GM12878 (cell line): Measurements from ENCODE around the gene HSD17B2. TPM values are rescaled to one million over a fixed set of nuclear protein-coding genes. Genes with fewer than 3 reads are reported as not detected.

Experiments
- ATAC-seq: fragments of 200-7000 bp; cut with Tn5 transposase; 3 replicates; pipeline ENCODE4 v1.9.1; 2020; ENCODE audit warnings: mild to moderate bottlenecking, moderate library complexity
- BruUV-seq: library from RNA; stranded (reverse); fragments of 400-500 nt; replicated peaks from 2 replicates; lab custom pipeline; 2021; lab: Mats Ljungman, UMichigan
- CTCF ChIA-PET: fragments of 300-600 bp; sonication (Branson Sonifier 250); formaldehyde crosslinking; extraction: SDS; loops from one replicate; lab custom pipeline; 2021; ENCODE audit warnings: inconsistent platforms; lab: Yijun Ruan, JAX
- POLR2A ChIA-PET: fragments of 350-600 bp; formaldehyde crosslinking; extraction: SDS; loops from one replicate; lab custom pipeline; 2021; ENCODE audit warnings: inconsistent platforms; lab: Charles Lee
- RAD21 ChIA-PET: fragments of 300-600 bp; sonication (Branson Sonifier 250); formaldehyde crosslinking; loops from one replicate; lab custom pipeline; 2023; ENCODE audit warnings: antibody characterized with exemption; ENCODE audit not compliant: unreplicated experiment; lab: Charles Lee
- SMC1A ChIA-PET: fragments of 300-600 bp; sonication (Branson Sonifier 250); formaldehyde crosslinking; loops from one replicate; lab custom pipeline; 2023; ENCODE audit not compliant: unreplicated experiment, uncharacterized antibody; lab: Charles Lee
- DNase-seq: peaks from one replicate; pipeline ENCODE4 v3.0.0-alpha.2; 2011; ENCODE audit warnings: low read depth, low spot score
- FAIRE-seq: peaks from 3 replicates; lab custom pipeline; 2011; peaks lifted over from hg19 to GRCh38; lab: Jason Lieb, UNC
- H2AFZ ChIP-seq: 2 replicates; pipeline ENCODE4 v1.6.0; 2011; ENCODE audit warnings: low read depth, low read length, control low read depth; ENCODE audit not compliant: control insufficient read depth
- H3K27ac ChIP-seq: 2 replicates; pipeline ENCODE4 v1.5.1; 2011; ENCODE audit warnings: control low read depth; ENCODE audit not compliant: control insufficient read depth, insufficient read depth
- H3K27me3 ChIP-seq, 2 experiments: replicated peaks in 1 of 2; 2 replicates each; pipeline versions ENCODE4 v1.6.0 to v1.6.1; 2011; ENCODE audit warnings: low read length in 1 of 2; ENCODE audit not compliant: control insufficient read depth in 2 of 2, insufficient read depth in 2 of 2
- H3K36me3 ChIP-seq, 2 experiments: 2 replicates each; pipeline ENCODE4 v1.5.1; 2011; ENCODE audit warnings: low read length in 1 of 2; ENCODE audit not compliant: control insufficient read depth in 2 of 2, insufficient read depth in 2 of 2
- H3K4me1 ChIP-seq: 2 replicates; pipeline ENCODE4 v1.6.1; 2011; ENCODE audit warnings: mild to moderate bottlenecking, low read length, moderate library complexity, mixed read lengths; ENCODE audit not compliant: control insufficient read depth, insufficient read depth
- H3K4me2 ChIP-seq: 2 replicates; pipeline ENCODE4 v1.6.0; 2011; ENCODE audit warnings: control low read depth; ENCODE audit not compliant: control insufficient read depth, insufficient read depth
- H3K4me3 ChIP-seq: fragments of 200-600 bp; sonication (generic); 2 replicates; pipeline ENCODE4 v1.5.1; 2016
- H3K79me2 ChIP-seq: 2 replicates; pipeline ENCODE4 v1.6.0; 2011; ENCODE audit warnings: low read length; ENCODE audit not compliant: control insufficient read depth, insufficient read depth
- H3K9ac ChIP-seq: 2 replicates; pipeline ENCODE4 v1.8.0; 2011; ENCODE audit warnings: low read length, control low read depth, mixed read lengths; ENCODE audit not compliant: control insufficient read depth, insufficient read depth
- H3K9me3 ChIP-seq: replicated peaks from 3 replicates; pipeline ENCODE4 v1.5.1; 2011; ENCODE audit warnings: mild to moderate bottlenecking, low read length; ENCODE audit not compliant: control insufficient read depth, insufficient read depth
- H4K20me1 ChIP-seq: 2 replicates; pipeline ENCODE4 v1.6.0; 2011; ENCODE audit not compliant: control insufficient read depth, insufficient read depth
- BACH1 ChIP-seq: fragments of 450-650 bp; IDR thresholded peaks from 2 replicates; pipeline ENCODE4 v1.6.1; 2017; ENCODE audit warnings: mild to moderate bottlenecking, borderline replicate concordance
- CEBPB ChIP-seq, 2 experiments: fragments of 150-350 bp in 1 of 2; IDR thresholded peaks; 2 replicates each; pipeline ENCODE4 v1.6.1; 2012 to 2014; ENCODE audit warnings: low read depth in 2 of 2, low read length in 2 of 2, borderline replicate concordance in 1 of 2, inconsistent platforms in 1 of 2
- EGR1 ChIP-seq, 2 experiments: IDR thresholded peaks; 1 replicate in 1 of 2; 2 replicates in 1 of 2; pipeline ENCODE4 v1.6.1; 2011 to 2012; ENCODE audit warnings: low read depth in 2 of 2, low read length in 2 of 2, borderline replicate concordance in 1 of 2, mild to moderate bottlenecking in 1 of 2, moderate library complexity in 1 of 2
- EZH2 ChIP-seq: IDR thresholded peaks from 2 replicates; pipeline ENCODE4 v1.6.1; 2012; ENCODE audit warnings: low read depth, mild to moderate bottlenecking, control low read depth, inconsistent platforms, low read length, borderline replicate concordance; ENCODE audit not compliant: control insufficient read depth
- HCFC1 ChIP-seq: fragments of 150-350 bp; IDR thresholded peaks from 2 replicates; pipeline ENCODE4 v1.6.1; 2014; ENCODE audit warnings: low read length
- KLF5 ChIP-seq: fragments of 450-650 bp; IDR thresholded peaks from 2 replicates; pipeline ENCODE4 v1.6.1; 2014; ENCODE audit warnings: mild to moderate bottlenecking; ENCODE audit not compliant: partially characterized antibody
- MEF2B ChIP-seq: fragments of 450-650 bp; IDR thresholded peaks from 2 replicates; pipeline ENCODE4 v1.6.1; 2018; ENCODE audit warnings: mild to moderate bottlenecking, moderate library complexity; ENCODE audit not compliant: partially characterized antibody, poor library complexity, severe bottlenecking
- MTA2 ChIP-seq: fragments of 450-650 bp; IDR thresholded peaks from 2 replicates; pipeline ENCODE4 v1.6.1; 2016; ENCODE audit warnings: low read depth, mild to moderate bottlenecking, moderate library complexity
- RAD21 ChIP-seq: IDR thresholded peaks from 2 replicates; pipeline ENCODE4 v1.6.1; 2011; ENCODE audit warnings: mild to moderate bottlenecking, low read depth, low read length, moderate library complexity; ENCODE audit not compliant: insufficient read depth
- RAD51 ChIP-seq: fragments of 450-650 bp; IDR thresholded peaks from 2 replicates; pipeline ENCODE4 v1.6.1; 2016; ENCODE audit warnings: moderate library complexity, mild to moderate bottlenecking, inconsistent platforms
- SIN3A ChIP-seq: IDR thresholded peaks from 2 replicates; pipeline ENCODE4 v1.6.1; 2012; ENCODE audit warnings: low read depth, low read length, improper control_type of control experiment
- SMAD5 ChIP-seq: IDR thresholded peaks from 2 replicates; pipeline ENCODE4 v1.6.1; 2016; ENCODE audit warnings: antibody characterized with exemption, low read depth
- ZNF622 ChIP-seq: fragments of 450-650 bp; IDR thresholded peaks from 2 replicates; pipeline ENCODE4 v1.6.1; 2017; ENCODE audit warnings: mild to moderate bottlenecking, inconsistent platforms
- in situ Hi-C: fragments of 300-500 bp; cut with MboI; formaldehyde crosslinking; loops from 9 replicates; pipeline ENCODE4 v1.14.3; 2018; ENCODE audit warnings: mixed read lengths
- intact Hi-C: fragments of 100-400 bp; cut with micrococcal nuclease; formaldehyde crosslinking; loops from one replicate; pipeline ENCODE4 v1.14.2; 2022; ENCODE audit not compliant: unreplicated experiment
- polyA plus RNA-seq, 11 experiments: library from polyadenylated mRNA; depleted of rRNA in 4 of 11; unstranded in 6 of 11; stranded (reverse) in 5 of 11; fragments of >200 nt; fragmentation: Nextera tagmentation in 4 of 11; fragmentation: Illumina TruSeq in 1 of 11; extraction: Ambion mirVana in 4 of 11; extraction: Trizol in 1 of 11; gene quantifications; 1 replicate in 1 of 11; 2 replicates in 10 of 11; pipeline versions ENCODE4 v1.2.1 to v1.2.3, GENCODE V29; 2011 to 2016; ENCODE audit warnings: inconsistent platforms in 2 of 11, missing spikeins in 2 of 11, low read depth in 1 of 11
- total RNA-seq, 4 experiments: library from RNA; depleted of rRNA in 3 of 4; stranded (reverse); fragments of >200 nt in 3 of 4; fragmentation: Illumina TruSeq in 1 of 4; extraction: Trizol in 1 of 4; gene quantifications; 2 replicates each; pipeline versions ENCODE4 v1.2.1 to v1.2.3, GENCODE V29; 2013 to 2021

Gene HSD17B2
- total and polyA plus RNA-seq, 10 of the 15 experiments (the other 5 are each of a cell fraction or from before 2014, with no cell fraction given): not detected

- Histone ChIP-seq H3K9me3 (no peaks in the 10 kb centered on the region), H3K9ac (no peak overlapping the region), H3K4me3 (no peak overlapping the region), H3K27ac (no peak overlapping the region), H4K20me1 (no peaks in the 10 kb centered on the region), H3K79me2 (no peaks in the 10 kb centered on the region), H3K4me1 (no peaks in the 10 kb centered on the region), H3K4me2 (no peak overlapping the region), H3K36me3 (no peaks in the 10 kb centered on the region), H3K27me3 (no peaks in the 10 kb centered on the region; a peak in 2 of 4 replicates), H2AFZ (no peak overlapping the region)
- POLR2A ChIA-PET: no interaction called here
- TF ChIP-seq HCFC1 (no peak), SIN3A (no peak), EGR1 (IDR thresholded peaks at IDR 0.05; ENCODE audit: borderline replicate concordance in 1 of 2, low read depth in 2 of 2, low read length in 2 of 2) (no peak), RAD21 (no peak), BACH1 (no peak), EZH2 (no peak), RAD51 (no peak), MEF2B (no peak), KLF5 (no peak), SMAD5 (no peak), CEBPB (IDR thresholded peaks at IDR 0.05; ENCODE audit: borderline replicate concordance in 1 of 2, low read depth in 2 of 2, low read length in 2 of 2) (no peak), ZNF622 (no peak), MTA2 (no peak)
- no peak for FAIRE-seq
- CTCF ChIA-PET: no interaction called here
- in situ Hi-C loops: no loop called here
- BruUV-seq: no TSS peak
- no peak for DNase-seq
- intact Hi-C loops: no loop called here
- SMC1A ChIA-PET: no interaction called here
- RAD21 ChIA-PET: no interaction called here
- no peak for ATAC-seq
Measured at GRCh38 chr16:82093666-82094300, 58.7 kb downstream of the HSD17B2 start.
